Measurements from ENCODE around the gene SCARB1. TPM values are rescaled to one million over a fixed set of nuclear protein-coding genes. Genes with fewer than 3 reads are reported as not detected.

The SCARB1 gene
- total RNA-seq, 1 experiment from 2014 or later = 31.3 TPM

- no peaks in the 10 kb centered on the region for H3K9me3 Mint-ChIP-seq
- Histone ChIP-seq H3K79me1 (ENCODE audit: insufficient read depth, low read depth, low read length, poor library complexity, severe bottlenecking) (no peaks in the 10 kb centered on the region), H3K9ac (ENCODE audit: extremely low read depth, insufficient read length, low read length) (no peak overlapping the region), H3T11ph (ENCODE audit: low read length) (no peak overlapping the region), H2BK12ac (ENCODE audit: insufficient read length, low read depth, low read length) (no peak overlapping the region), H4K91ac (ENCODE audit: insufficient read length, low read depth, low read length) (no peak overlapping the region), H3K27ac (ENCODE audit: insufficient read length, low read depth, low read length) (no peak overlapping the region), H2AFZ (ENCODE audit: low read length) (no peak overlapping the region), H2BK15ac (ENCODE audit: low read depth, low read length) (no peak overlapping the region), H4K20me1 (ENCODE audit: control insufficient read depth, insufficient read depth, insufficient read length) (no peaks in the 10 kb centered on the region), H2BK5ac (ENCODE audit: insufficient read length, low read length) (no peak overlapping the region), H3K56ac (ENCODE audit: insufficient read length, low read depth, low read length) (no peak overlapping the region), H3K9me3 (ENCODE audit: control insufficient read depth, low read depth, low read length) (no peaks in the 10 kb centered on the region), H3K23ac (ENCODE audit: insufficient read length, low read depth, low read length) (no peak overlapping the region), H3K4me2 (ENCODE audit: insufficient read depth, insufficient read length, low read length) (no peak overlapping the region), H3K18ac (ENCODE audit: insufficient read length, low read depth, low read length) (no peak overlapping the region), H3K4me1 (ENCODE audit: insufficient read depth, low read length) (no peaks in the 10 kb centered on the region), H2BK120ac (ENCODE audit: low read depth, low read length, poor library complexity, severe bottlenecking) (no peak overlapping the region), H4K8ac (replicated peaks; ENCODE audit: insufficient read length, low read depth, low read length) (no peak overlapping the region), H3K27me3 (ENCODE audit: insufficient read depth, low read length) (no peaks in the 10 kb centered on the region), H2AK5ac (ENCODE audit: insufficient read length, low read length) (no peak overlapping the region), H3K79me2 (ENCODE audit: insufficient read depth, low read length) (no peaks in the 10 kb centered on the region), H3K14ac (ENCODE audit: insufficient read depth, low read length) (no peak overlapping the region), H3K23me2 (ENCODE audit: insufficient read length, low read depth, low read length, poor library complexity, severe bottlenecking) (no peaks in the 10 kb centered on the region), H4K5ac (ENCODE audit: insufficient read length, low read depth, low read length) (no peak overlapping the region), H3K4ac (ENCODE audit: low read depth, low read length) (no peak overlapping the region), H2BK20ac (ENCODE audit: low read depth, low read length, poor library complexity, severe bottlenecking) (no peak overlapping the region)
- no peak overlapping the region for H3K4me3 Mint-ChIP-seq
- H3K4me1 Mint-ChIP-seq = peaks cover 10 to 13% of the 10 kb centered on the region in 2 experiments
- no peak for DNase-seq
- H3K27me3 Mint-ChIP-seq (ENCODE audit: low read depth) = peaks cover 6% of the 10 kb centered on the region
- WGBS (ENCODE audit: extremely low coverage, insufficient read length, low lambda C conversion rate) = no CpG with 5 or more reads among the region's 11 CpGs
- no peak overlapping the region for H3K27ac Mint-ChIP-seq
- TF ChIP-seq CTCF (conservative IDR thresholded peaks at IDR 0.05) = no peak
- no peaks in the 10 kb centered on the region for H3K36me3 Mint-ChIP-seq (ENCODE audit: insufficient read depth in 1 of 3, low read depth in 3 of 3)
These were observed 8.5 kb upstream of the SCARB1 start for GRCh38 chr12:124872068-124872719.
